ENCODE data around the gene OPTN. TPM values are rescaled to one million over a fixed set of nuclear protein-coding genes. Genes with fewer than 3 reads are reported as not detected.

Gene OPTN
- total RNA-seq, 3 donors from 2014 or later (not counting 1 experiment from before 2014, with no cell fraction given) = 140 to 177 (median 161) TPM

GRCh38 chr10:13054844-13055243, 45.1 kb upstream of the OPTN start:
- ATAC-seq (peak in 2 of 3 donors; percentile 55 to 81), DNase-seq (no peak)
- Histone ChIP-seq H3K9me3 (ENCODE audit: control insufficient read depth, insufficient read depth, low read length) (no peaks in the 10 kb centered on the region), H3K27ac (ENCODE audit: low read length) (no peak overlapping the region), H3K27me3 (ENCODE audit: control insufficient read depth, insufficient read depth, low read length) (no peaks in the 10 kb centered on the region), H3K36me3 (ENCODE audit: control insufficient read depth, insufficient read depth, low read length) (no peaks in the 10 kb centered on the region), H3K4me1 (ENCODE audit: control insufficient read depth, insufficient read depth, low read length) (peaks cover 15% of the 10 kb centered on the region), H3K4me3 (ENCODE audit: low read length) (no peak overlapping the region)
- Mint-ChIP-seq H3K36me3 (no peaks in the 10 kb centered on the region), H3K9me3 (no peaks in the 10 kb centered on the region), H3K27me3 (ENCODE audit: low read depth in 2 of 2) (peaks cover 10 to 14% of the 10 kb centered on the region in 2 donors), H3K4me1 (peaks cover 18 to 25% of the 10 kb centered on the region in 2 donors), H3K4me3 (no peak overlapping the region), H3K27ac (peak overlapping the region in 1 of 2 donors; percentile 8)
- TF ChIP-seq CTCF (IDR thresholded peaks at IDR 0.05) = no peak
- WGBS (ENCODE audit: insufficient coverage) = 58% methylated on average over 4 of the region's 4 CpGs
- intact Hi-C loops (cut with micrococcal nuclease) = no loop called here

- intact Hi-C loops (cut with micrococcal nuclease) = no loop called here
- no peak for TF ChIP-seq CTCF (IDR thresholded peaks at IDR 0.05)
- Mint-ChIP-seq H3K4me3 (no peak overlapping the region), H3K4me1 (peaks cover 18 to 25% of the 10 kb centered on the region in 2 donors), H3K36me3 (no peaks in the 10 kb centered on the region), H3K27me3 (ENCODE audit: low read depth in 2 of 2) (peaks cover 6 to 9% of the 10 kb centered on the region in 2 donors), H3K9me3 (no peaks in the 10 kb centered on the region), H3K27ac (no peak overlapping the region)
- no peak overlapping the region for H3K27ac ChIP-seq (ENCODE audit: low read length)
- ATAC-seq = no peak
- H3K27me3 ChIP-seq (ENCODE audit: control insufficient read depth, insufficient read depth, low read length) = no peaks in the 10 kb centered on the region
- 96% methylated on average over 3 of the region's 7 CpGs for WGBS (ENCODE audit: insufficient coverage)
- H3K4me1 ChIP-seq (ENCODE audit: control insufficient read depth, insufficient read depth, low read length) = peaks cover 15% of the 10 kb centered on the region
- H3K9me3 ChIP-seq (ENCODE audit: control insufficient read depth, insufficient read depth, low read length) = no peaks in the 10 kb centered on the region
- no peaks in the 10 kb centered on the region for H3K36me3 ChIP-seq (ENCODE audit: control insufficient read depth, insufficient read depth, low read length)
- no peak overlapping the region for H3K4me3 ChIP-seq (ENCODE audit: low read length)
- DNase-seq = no peak
These were observed 43.4 kb upstream of the OPTN start for GRCh38 chr10:13056456-13057077.

GRCh38 chr10:13062803-13063202, 37.2 kb upstream of the OPTN start:
- no peak overlapping the region for H3K4me3 Mint-ChIP-seq
- Histone ChIP-seq H3K27me3 (ENCODE audit: control insufficient read depth, insufficient read depth, low read length) (no peaks in the 10 kb centered on the region), H3K4me3 (ENCODE audit: low read length) (no peak overlapping the region), H3K27ac (ENCODE audit: low read length) (no peak overlapping the region), H3K36me3 (ENCODE audit: control insufficient read depth, insufficient read depth, low read length) (no peaks in the 10 kb centered on the region), H3K9me3 (ENCODE audit: control insufficient read depth, insufficient read depth, low read length) (no peaks in the 10 kb centered on the region), H3K4me1 (ENCODE audit: control insufficient read depth, insufficient read depth, low read length) (no peaks in the 10 kb centered on the region)
- no peaks in the 10 kb centered on the region for H3K9me3 Mint-ChIP-seq
- H3K27ac Mint-ChIP-seq = no peak overlapping the region
- H3K27me3 Mint-ChIP-seq (ENCODE audit: low read depth in 2 of 2) = peaks cover under 1 to 11% of the 10 kb centered on the region in 2 donors
- intact Hi-C loops (cut with micrococcal nuclease) = no loop called here
- peaks cover 5 to 6% of the 10 kb centered on the region in 2 donors for H3K4me1 Mint-ChIP-seq
- DNase-seq (no peak), ATAC-seq (no peak)
- no peaks in the 10 kb centered on the region for H3K36me3 Mint-ChIP-seq
- TF ChIP-seq CTCF (IDR thresholded peaks at IDR 0.05) = no peak
- 82% methylated on average over 5 of the region's 5 CpGs for WGBS (ENCODE audit: insufficient coverage)

- H3K9me3 ChIP-seq (ENCODE audit: control insufficient read depth, insufficient read depth, low read length) = no peaks in the 10 kb centered on the region
- H3K36me3 ChIP-seq (ENCODE audit: control insufficient read depth, insufficient read depth, low read length) = no peaks in the 10 kb centered on the region
- WGBS (ENCODE audit: insufficient coverage) = 71% methylated on average over 6 of the region's 6 CpGs
- H3K4me3 ChIP-seq (ENCODE audit: low read length) = no peak overlapping the region
- Mint-ChIP-seq H3K27ac (no peak overlapping the region), H3K27me3 (ENCODE audit: low read depth in 2 of 2) (peaks cover 8 to 10% of the 10 kb centered on the region in 2 donors), H3K36me3 (no peaks in the 10 kb centered on the region), H3K9me3 (no peaks in the 10 kb centered on the region), H3K4me1 (no peaks in the 10 kb centered on the region), H3K4me3 (no peak overlapping the region)
- no peaks in the 10 kb centered on the region for H3K27me3 ChIP-seq (ENCODE audit: control insufficient read depth, insufficient read depth, low read length)
- H3K4me1 ChIP-seq (ENCODE audit: control insufficient read depth, insufficient read depth, low read length) = no peaks in the 10 kb centered on the region
- no peak overlapping the region for H3K27ac ChIP-seq (ENCODE audit: low read length)
- no peak for TF ChIP-seq CTCF (IDR thresholded peaks at IDR 0.05)
- intact Hi-C loops (cut with micrococcal nuclease) = no loop called here
- ATAC-seq (no peak), DNase-seq (no peak)
These were observed 33.4 kb upstream of the OPTN start for GRCh38 chr10:13066527-13066926.

Data from natural killer cell (primary cell).